DMS114 treated with DMSO at 0.1 percent for 48 hours (cell line): ENCODE measurements around the gene CDC27.
"Not testable (repeated sequence)": the region's sequence is repeated elsewhere in the genome, so short reads cannot be mapped to it uniquely, and the experiment has no call there.

Source experiments
- DNase-seq: peaks from one replicate; lab custom pipeline; 2025; ENCODE audit not compliant: unreplicated experiment; lab: John Stamatoyannopoulos, UW

Gene CDC27

DNA sequence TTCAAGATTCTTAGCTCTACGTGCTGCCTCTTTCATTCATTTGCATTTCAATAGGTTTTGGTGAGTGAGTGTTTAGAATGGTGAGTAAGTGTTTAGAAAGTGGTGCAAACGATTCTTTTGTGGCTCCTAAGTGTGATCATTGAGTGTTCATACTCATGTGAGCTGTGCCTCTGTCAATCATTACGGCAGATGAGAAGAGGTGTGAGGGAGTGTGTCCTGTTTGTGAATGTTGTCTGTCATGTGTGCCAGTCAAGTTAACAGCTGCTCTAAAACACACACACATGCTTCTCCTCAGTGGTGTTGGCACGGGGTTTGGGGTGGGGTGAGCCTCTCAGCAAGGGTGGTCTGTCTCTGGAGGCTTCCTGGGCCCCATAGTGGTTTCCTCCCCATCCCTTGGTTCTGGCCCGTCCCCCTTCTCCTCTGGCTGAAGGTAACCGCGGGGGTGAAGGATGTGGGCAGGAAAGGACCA lies 31.5 kb upstream of the CDC27 start:
- no peak for DNase-seq

DNA sequence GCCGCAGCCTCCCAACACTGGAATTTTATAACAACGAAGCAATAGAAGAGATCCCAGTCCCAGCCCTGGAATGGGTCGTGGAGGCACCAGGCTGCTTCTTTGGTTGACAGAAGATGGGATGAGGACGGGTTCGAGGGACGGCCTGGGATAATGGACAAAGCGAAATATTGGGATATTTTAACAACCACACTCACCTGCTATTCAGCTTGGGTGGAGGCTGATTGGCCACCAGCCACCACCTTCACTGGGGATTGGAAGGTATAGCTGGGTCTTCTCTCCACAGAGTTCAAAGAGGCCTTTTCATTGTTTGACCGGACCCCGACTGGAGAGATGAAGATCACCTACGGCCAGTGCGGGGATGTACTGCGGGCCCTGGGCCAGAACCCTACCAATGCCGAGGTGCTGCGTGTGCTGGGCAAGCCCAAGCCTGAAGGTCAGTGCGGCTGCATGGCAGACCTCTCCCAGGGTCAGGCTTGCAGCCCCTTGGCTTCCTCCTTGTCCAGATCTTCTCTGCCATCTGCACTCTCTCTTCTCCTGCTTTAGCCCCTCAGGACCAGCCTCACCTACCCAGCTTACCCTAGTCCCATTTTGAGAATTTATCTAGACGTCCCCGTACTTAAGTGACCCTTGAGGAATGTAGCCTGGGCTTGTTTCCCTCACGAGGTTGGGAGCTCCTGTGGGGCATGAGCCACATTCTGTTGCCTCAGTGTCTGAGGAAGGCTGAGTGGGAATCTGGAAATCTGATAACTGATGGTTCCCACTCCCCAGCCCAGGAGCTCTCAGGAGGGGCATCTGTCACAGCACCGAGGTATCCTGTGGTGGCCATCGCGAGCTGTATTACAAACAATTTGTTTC lies 30.8 kb upstream of the CDC27 start:
- no peak for DNase-seq

DNA sequence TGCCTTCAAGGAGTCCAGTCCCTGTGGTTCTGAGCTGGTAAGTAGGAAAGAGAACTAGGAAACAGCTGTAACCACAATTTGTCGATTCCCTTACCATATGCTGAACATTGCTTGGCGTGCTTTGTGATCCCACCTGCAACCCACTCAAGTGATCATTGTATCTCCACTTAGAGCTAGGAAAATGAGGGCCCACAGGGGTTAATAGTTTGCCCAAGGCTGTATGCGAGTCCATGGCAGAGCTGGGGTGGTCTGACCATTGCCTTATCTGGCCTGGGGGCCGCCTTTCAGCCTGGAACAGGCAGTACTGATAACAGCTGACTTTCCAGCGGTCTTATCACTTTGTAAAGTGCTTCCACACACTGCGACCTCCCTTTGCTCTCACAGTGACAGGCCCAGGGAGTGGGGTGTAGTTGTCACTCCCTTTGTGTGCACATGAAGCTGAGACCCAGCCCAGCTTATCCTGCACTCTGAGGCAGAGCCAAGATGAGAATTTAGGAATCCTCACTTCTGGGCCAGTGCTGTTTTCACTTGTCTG lies 29.9 kb upstream of the CDC27 start:
- DNase-seq = no peak

DNA sequence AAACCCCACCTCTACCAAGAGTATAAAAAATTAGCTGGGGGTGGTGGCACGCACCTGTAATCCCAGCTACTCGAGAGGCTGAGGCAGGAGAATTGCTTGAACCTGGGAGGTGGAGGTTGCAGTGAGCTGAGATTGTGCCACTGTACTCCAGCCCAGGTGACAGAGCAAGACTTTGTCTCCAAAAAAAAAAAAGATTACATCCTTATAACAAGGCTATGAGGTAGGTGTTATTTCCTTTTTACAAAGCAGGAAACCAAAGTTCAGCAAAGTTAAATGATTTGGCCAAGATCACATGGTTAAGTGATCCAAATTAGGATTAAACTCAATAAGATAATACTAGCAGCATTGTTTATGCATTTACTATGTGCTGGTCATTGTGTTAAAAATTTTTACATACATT lies 28.2 kb upstream of the CDC27 start:
- DNase-seq = not testable (repeated sequence)

DNA sequence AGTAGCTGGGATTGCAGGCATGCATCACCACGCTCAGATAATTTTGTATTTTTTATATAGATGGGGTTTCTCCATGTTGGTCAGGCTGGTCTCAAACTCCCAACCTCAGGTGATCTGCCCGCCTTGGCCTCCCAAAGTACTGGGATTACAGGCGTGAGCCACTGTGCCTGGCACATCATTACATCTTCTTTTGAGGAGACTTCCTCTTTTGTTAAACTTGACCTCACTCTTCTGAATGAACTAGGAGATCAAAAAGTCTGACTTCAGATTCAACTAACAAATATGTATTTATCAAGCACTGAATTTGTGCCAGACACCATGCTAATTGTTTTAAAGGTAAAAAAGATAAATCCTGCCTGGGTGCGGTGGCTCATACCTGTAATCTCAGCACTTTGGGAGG lies 27.7 kb upstream of the CDC27 start:
- DNase-seq = not testable (repeated sequence)

DNA sequence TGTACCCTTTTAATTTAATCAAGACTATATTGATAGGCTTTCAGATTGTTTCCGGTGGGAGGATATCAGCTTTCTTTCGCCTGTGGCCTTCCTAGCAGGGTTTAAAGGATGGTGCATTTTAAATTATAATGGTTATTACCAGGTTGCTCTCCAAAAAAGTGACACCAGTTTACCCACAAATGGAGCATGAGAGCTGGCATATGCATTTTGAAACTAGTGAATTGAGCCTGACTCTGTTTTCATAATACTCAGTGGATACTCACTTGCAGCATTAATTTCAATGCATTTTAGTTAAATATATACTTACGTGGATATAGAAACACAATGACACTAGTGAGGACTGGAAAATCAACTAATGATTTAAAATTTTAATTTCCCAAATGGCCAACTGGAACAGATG lies 25.8 kb upstream of the CDC27 start:
- DNase-seq = no peak

DNA sequence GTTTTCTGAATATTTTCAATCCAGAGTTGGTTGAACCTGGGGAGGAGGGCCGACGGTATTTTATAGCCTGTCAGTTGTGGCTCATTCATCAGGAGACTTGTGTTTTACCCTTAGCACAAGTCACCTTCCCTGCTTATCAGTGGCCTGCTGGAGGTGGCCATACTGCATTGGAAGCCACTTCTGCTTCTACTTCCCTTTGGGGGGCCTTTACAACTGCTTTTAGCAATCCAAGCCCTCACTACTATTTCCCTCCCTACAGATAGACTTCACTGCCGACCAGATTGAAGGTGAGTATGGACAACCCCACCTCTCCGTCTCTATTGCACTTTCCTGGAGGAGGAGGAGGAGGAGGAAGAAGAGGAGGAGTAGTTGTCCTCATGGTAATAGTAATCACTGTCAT lies 24.4 kb upstream of the CDC27 start:
- no peak for DNase-seq

DNA sequence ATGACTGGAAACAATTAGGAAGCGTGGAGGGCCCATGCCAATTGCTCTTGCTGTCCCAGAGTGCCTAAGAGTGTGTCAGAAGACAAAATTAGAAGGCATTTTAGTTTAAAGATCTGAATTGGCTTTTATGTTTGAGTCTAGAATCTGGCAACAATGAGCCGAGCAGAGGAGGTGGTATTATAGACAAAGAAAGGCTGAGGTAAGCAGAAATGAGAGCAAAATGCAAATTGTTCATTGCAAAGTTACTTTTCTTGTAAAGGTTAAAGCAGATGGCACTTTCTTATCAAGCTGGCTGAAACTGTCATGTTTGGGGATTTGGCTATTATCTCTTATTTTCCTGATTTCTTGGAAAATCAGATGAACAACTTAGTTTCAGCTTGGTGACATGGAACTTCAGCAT lies 23.4 kb upstream of the CDC27 start:
- no peak for DNase-seq

DNA sequence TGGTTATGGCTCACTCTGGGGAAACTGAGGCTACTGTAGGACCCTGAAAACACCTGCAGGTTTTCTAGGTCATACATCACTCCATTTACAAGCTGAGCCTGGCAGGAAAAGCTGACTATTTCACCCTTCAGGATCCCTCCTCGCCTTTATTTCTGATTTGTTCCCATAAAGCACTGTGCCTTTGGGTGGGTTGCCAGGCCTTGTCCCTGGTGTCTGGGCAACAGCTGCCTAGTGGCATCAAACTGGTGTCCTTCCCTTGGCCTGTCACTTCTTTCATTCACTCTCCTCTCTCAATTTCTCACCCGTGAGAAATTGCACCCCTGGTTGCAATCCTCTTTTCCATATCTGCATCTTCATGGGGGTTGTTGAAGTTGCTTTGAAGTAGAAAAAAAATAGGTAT lies 21.7 kb upstream of the CDC27 start:
- DNase-seq = no peak

DNA sequence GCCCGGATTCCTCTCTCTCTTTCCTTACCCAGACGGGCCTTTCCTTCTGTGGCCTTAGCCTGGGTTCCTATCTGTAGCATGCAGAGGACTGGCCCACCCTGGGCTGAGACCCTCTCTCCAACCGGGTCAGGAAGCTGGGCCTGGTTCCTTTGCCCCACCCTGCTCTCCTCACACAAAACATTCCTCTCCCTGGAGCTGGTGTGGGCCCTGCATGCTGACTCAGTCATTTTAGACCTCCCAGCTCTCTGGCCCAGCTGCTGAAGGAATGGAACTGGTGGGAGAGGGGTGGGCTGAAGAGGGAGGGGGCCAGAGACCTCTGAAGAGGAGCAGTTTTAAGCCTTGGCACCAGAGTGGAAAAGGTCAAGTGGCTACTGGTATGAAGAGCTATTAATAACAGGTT lies 21.0 kb upstream of the CDC27 start:
- no peak for DNase-seq

DNA sequence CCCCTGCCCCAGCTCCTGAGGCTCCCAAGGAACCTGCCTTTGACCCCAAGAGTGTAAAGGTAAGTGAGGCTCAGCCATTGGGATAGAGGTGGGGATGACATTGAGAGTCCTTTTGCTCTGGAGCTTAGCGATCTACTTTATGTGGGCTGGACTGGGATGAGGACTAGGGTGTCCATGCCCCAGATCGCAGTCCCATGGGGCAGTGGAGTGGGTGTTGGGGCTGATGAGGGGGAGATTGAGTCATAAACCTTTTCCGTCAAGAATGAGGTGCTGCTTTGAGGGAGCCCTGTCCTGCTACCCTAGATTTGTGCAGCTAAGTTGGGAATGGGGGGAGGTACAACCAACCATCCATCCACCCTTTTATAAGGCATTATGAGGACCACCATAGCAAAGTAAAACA lies 20.4 kb upstream of the CDC27 start:
- no peak for DNase-seq

DNA sequence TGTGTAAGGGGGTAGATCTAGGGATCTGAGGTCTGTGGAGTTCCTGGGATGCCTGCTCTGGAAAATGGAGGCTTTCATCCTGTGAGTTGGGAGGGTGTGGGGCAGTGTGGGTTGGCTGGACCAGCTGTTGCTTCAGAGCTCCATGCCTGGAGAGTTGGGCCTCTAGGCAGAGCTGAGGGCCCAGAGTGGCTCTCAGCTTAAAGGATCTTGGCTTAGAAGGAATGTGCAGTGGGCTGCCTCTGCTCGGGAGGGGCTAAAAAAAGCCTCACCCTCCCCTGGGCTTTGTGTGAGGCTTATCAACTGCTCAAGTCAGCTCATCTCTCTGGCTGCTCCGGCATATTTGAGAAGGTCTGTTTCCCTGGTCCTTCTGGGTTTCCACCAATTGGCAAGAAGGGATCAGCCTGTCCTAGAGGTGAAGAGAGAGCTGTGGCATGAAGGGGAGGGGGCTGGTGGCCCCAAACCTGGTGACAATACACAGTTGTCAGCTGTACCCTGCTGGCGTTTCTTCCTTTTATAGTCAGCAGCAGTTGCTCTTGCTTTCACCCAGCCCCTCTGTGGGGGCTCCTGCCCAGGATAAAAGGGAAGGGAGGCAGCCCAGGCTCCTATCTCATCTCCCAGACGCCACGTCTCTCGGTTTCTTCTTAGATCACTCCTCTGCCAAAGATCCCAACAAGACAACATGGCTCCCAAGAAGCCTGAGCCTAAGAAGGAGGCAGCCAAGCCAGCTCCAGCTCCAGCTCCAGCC lies 19.8 kb upstream of the CDC27 start, which contains the start of gene MYL4:
Gene MYL4, plus strand, starts transcription at position 605 of the 745 bp plus-strand sequence. Its CDS starts 75 bp downstream, at position 680.
- no peak for DNase-seq

DNA sequence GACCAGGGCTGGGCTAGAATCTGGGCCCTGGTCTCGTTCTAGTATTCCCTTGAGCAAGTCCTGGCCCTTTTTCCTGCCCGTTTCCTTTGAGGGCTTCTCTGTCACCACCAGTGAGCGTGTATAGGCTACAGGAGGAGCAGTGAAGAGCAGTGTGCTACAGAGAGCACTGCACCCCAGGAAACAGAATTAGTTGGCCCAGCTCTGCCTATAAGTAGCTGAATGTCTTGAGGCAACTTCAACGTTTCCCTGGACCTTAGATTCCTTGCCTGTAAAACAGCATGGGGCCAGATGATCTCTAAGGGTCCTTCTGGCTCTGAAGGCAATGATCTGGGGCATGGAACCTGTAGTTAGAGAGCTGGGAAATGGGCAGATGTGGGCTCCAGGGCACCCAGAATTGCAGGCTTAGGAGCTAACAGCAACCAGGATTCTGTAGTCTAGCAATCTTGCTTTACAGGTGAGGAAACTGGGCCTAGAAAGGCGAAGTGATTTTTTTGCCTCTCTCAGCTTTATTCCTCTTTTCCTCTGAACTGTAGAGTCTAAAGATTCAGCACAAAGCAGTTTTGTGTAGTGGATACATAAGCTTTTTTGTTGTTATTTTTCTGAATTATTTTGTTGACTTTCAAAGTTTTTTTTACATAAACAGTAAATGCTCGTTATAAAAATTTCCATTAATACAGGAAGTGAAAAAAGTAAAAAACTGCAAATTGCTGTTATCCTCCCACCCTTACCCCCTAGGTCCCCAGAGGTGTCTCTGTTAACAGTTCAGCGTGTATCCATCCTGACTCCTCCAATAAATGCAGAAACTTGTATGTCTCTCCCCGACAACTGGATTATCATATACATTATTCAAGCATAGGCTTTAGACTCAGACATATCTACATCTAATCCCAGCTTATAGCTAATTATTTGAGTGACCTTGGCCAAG lies 18.3 kb upstream of the CDC27 start:
- no peak for DNase-seq

DNA sequence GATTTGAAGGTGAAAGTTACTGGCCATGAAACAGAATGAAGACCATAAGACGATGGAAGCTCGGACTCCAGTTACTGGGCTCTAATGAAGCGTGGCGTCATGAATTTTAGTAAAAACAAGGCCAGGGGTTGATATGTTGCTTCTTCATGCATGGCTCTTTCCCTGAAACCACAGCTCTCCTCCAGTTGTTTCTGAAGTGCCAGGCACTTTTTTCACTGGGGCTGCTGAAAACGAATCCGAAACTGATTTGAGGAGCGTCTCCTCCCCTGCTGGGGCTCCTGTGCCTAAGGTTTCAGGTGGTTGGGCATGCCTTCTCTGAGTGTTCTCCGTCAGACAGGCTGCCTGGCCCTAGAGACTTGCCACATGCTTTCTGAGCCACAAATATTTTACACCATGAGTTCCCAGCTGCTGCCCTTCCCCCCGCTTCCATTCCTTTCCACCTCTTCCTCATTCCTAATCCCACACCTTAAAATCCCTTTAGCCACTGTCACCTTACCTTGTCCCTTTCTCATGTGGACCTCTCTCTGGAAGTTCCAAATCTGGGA lies 16.4 kb upstream of the CDC27 start:
- DNase-seq = no peak

DNA sequence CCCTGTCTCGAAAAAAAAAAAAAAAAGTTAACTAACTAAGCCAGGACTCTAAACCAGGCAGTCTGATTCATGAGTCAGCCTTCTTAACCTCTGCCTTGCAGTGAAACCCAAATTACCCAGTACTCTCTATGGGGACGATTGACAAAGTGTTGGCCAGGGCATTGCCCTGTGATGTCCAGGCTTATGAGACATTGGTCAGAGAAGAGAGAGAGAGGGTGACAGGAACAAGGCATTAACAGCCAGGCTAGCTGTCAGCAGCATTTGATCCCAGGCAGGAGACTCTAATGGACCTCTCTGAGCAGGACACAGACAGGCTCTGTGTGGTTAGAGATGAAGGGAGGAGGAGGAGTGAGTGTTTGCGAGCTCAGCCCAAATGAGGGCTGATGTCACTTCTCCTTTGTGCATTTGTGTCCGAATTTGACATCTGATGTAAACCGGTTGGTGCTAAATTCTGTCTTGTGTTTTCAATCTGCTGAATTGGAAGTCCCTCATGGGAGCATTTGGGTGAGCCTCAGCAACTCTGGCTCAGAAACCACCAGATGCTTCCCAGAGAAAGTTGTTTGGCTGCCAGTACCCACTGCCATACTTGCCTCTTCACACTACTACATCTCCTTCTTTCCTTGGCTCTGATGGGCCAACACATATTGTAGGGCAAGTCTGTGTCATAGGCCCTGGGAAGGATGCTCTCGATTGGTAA lies 15.8 kb upstream of the CDC27 start:
- no peak for DNase-seq

DNA sequence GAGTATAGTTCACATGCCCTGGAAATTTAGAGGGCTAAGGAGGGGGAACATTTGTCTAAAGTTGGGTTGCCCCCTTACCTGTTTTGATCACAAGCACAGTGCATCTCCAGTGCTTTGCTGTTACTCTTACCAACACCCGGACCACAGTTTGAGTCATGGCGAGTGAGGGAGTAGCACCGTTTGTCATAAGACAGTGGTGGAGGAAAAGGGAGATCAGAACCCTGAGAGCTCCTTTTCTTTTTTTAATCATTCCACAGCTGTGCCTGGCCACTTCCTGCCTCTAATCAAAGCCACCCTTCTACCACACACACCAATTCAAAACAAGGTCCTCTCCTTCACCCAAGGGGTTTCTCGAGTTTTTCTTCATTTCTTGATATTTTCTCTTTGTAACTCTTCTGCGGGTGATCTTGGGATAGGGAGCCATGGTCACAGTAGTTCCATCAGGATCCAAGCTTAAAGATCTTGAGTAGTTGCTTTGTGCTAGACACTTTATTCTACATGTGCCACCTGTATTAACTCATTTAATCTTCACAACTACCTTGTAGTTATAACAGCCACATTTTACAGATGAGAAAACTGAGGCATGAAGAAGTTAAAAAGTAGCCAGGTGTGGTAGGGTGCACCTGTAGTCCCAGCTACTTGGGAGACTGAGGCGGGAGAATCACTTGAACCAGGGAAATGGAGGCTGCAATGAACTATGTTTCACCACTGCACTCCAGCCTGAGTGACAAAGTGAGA lies 15.1 kb upstream of the CDC27 start:
- no peak for DNase-seq

DNA sequence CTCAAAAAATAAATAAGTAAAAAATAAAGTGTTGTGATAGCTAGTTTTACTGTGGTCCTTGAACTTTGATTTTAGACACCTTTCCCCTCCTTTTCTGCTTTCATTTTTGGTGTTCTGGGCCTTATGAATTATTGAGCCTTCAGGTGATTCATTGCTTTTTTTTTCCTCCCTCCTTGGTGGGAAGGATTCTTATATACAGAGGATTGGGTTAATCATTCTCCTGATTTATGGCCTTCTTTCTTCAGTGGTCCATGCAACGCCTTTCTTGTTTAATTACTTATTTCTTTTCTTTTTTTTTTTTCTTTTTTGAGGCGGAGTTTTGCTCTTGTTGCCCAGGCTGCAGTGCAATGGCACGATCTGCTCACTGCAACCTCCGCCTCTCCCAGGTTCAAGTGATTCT lies 12.1 kb upstream of the CDC27 start:
- DNase-seq = no peak

DNA sequence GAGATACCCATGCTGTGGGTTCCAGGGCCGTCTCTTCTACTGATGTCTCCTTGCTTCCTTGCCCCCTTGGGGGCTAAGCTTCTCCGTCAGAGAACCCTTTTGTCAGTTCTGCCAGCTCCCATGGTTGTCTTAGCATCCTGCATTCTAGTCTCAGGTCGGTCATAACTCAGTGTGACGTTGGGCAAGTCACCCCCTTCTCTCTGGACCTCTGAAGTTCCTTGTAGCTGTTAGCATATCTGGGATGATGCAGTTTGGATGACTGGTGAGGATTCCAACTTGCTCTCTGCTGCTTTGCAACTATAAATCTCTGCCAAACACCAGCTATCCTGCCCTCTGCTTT lies 11.2 kb upstream of the CDC27 start:
- no peak for DNase-seq

DNA sequence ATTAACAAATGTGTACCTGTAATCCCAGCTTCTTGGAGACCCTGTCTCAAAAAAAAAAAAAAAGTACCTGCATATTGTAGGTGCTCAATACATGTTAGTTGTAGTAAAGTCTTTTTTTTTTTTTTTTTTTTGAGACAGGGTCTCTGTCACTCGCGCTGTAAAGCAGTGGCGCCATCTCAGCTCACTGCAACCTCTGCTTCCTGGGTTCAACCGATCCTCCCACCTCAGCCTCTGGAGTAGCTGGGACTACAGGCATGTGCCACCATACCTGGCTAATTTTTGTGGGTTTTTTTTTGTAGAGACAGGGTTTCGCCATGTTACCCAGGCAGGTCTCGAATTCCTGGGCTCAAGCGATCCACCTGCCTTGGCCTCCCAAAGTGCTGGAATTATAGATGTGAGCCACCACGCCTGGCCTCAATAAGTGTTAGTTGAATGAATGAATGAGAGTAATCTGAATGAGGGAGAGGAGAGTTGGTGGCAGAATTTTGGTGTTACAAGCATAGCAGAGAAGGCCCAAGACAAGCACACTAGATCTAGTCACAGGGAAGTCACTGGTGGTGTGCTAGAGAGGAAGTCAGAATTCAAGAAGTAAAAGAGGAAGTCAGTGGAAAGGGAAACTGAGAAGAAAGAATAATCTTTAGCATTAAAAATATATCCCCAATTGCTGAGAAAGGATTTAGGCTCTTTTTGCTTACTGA lies 10.7 kb upstream of the CDC27 start:
- no peak for DNase-seq
